Measurements from ENCODE around the gene OSER1.

GRCh38 chr20:44241796-44242195, 31.2 kb upstream of the OSER1 start:
- TF ChIP-seq CTCF (IDR thresholded peaks at IDR 0.05; ENCODE audit: borderline replicate concordance, extremely low read depth, low read length, poor library complexity, severe bottlenecking) (no peak), EZH2 (IDR thresholded peaks at IDR 0.05; ENCODE audit: borderline replicate concordance, low read depth, low read length, severe bottlenecking) (no peak)
